GM21529 (cell line): ENCODE measurements around the gene SC5D.

ENCODE experiments used
- ATAC-seq: cut with Tn5 transposase; IDR thresholded peaks from one replicate; pipeline ENCODE4 v1.9.1; 2021; ENCODE audit not compliant: unreplicated experiment

The SC5D gene

GRCh38 chr11:121292495-121293287 is at the start of gene SC5D:
SC5D (plus strand) TSS chr11:121292771; CDS start chr11:121303376, 10,605 bp downstream.
- peak; percentile 93 for ATAC-seq

GRCh38 chr11:121244884-121245283 is 47.7 kb upstream of the SC5D start:
- no peak for ATAC-seq

GRCh38 chr11:121246021-121246768 is 46.4 kb upstream of the SC5D start:
- ATAC-seq = no peak

- no peak for ATAC-seq
Measured at GRCh38 chr11:121246769-121247035, 45.9 kb upstream of the SC5D start.

GRCh38 chr11:121248496-121248895 is 44.1 kb upstream of the SC5D start:
- ATAC-seq = no peak

- ATAC-seq = no peak
Measured at GRCh38 chr11:121249039-121249663, 43.4 kb upstream of the SC5D start.

- no peak for ATAC-seq
Measured at GRCh38 chr11:121250843-121251242, 41.7 kb upstream of the SC5D start.

GRCh38 chr11:121253951-121254350 is 38.6 kb upstream of the SC5D start:
- no peak for ATAC-seq

GRCh38 chr11:121254756-121255155 is 37.8 kb upstream of the SC5D start:
- no peak for ATAC-seq

GRCh38 chr11:121255473-121256125 is 37.0 kb upstream of the SC5D start:
- no peak for ATAC-seq

- no peak for ATAC-seq
Measured at GRCh38 chr11:121257289-121257688, 35.3 kb upstream of the SC5D start.

GRCh38 chr11:121257976-121258375 is 34.6 kb upstream of the SC5D start:
- ATAC-seq = no peak

- ATAC-seq = no peak
Measured at GRCh38 chr11:121265586-121265985, 27.0 kb upstream of the SC5D start.

- no peak for ATAC-seq
Measured at GRCh38 chr11:121268581-121268980, 24.0 kb upstream of the SC5D start.

- ATAC-seq = no peak
Measured at GRCh38 chr11:121270001-121270678, 22.4 kb upstream of the SC5D start.

- ATAC-seq = no peak
Measured at GRCh38 chr11:121274332-121274991, 18.1 kb upstream of the SC5D start.

- ATAC-seq = no peak
Measured at GRCh38 chr11:121281698-121282097, 10.9 kb upstream of the SC5D start.

GRCh38 chr11:121282386-121282785 is 10.2 kb upstream of the SC5D start:
- no peak for ATAC-seq

- no peak for ATAC-seq
Measured at GRCh38 chr11:121282886-121283502, 9.6 kb upstream of the SC5D start.

GRCh38 chr11:121291319-121291718 is 1.3 kb upstream of the SC5D start:
- ATAC-seq = no peak
